ENCODE measurements around the gene APPBP2.

GRCh38 chr17:60447375-60447774 lies 78.7 kb downstream of the APPBP2 start:
- TF ChIP-seq CTCF (IDR thresholded peaks at IDR 0.05) (no peak), POLR2A (IDR thresholded peaks at IDR 0.05) (no peak)
